ENCODE results near the gene PHOSPHO2. TPM values are rescaled to one million over a fixed set of nuclear protein-coding genes. Genes with fewer than 3 reads are reported as not detected.

PHOSPHO2 gene
- total and polyA plus RNA-seq, 9 of the 15 experiments (the other 6 are each of a cell fraction or from before 2014, with no cell fraction given) = 7.8 to 19.1 (median 11.7) TPM

GRCh38 chr2:169711751-169712509 lies 17.7 kb downstream of the PHOSPHO2 start (continued):
- TF ChIP-seq FOXP4 (CRISPR knock-in tag; IDR thresholded peaks at IDR 0.05; ENCODE audit: borderline replicate concordance) = no peak
- no peak for TF ChIP-seq ZBTB7A (IDR thresholded peaks at IDR 0.05; ENCODE audit: borderline replicate concordance, control insufficient read depth, low read depth, low read length)
- TF ChIP-seq ELF1 (tag; IDR thresholded peaks at IDR 0.05) = no peak
- TF ChIP-seq ARID3B (CRISPR knock-in tag; IDR thresholded peaks at IDR 0.05; ENCODE audit: borderline replicate concordance) = peak; percentile 96; the same call in 1 of the 2 replicates
- no peak for TF ChIP-seq ZBTB8A (IDR thresholded peaks at IDR 0.05; ENCODE audit: partially characterized antibody)
- no peak for TF ChIP-seq COPS2 (conservative IDR thresholded peaks at IDR 0.05)
- 0 out of 2 replicates have a peak, but pooled peaks have one; percentile 13 for TF ChIP-seq MBD2 (IDR thresholded peaks at IDR 0.05; ENCODE audit: borderline replicate concordance, low read depth)
- TF ChIP-seq CBFB (CRISPR knock-in tag; IDR thresholded peaks at IDR 0.05) = no peak
- no peak for TF ChIP-seq GTF2B (IDR thresholded peaks at IDR 0.05; ENCODE audit: extremely low read depth, insufficient read length)
- TF ChIP-seq ELF2 (CRISPR knock-in tag; IDR thresholded peaks at IDR 0.05) = peak; percentile 66
- TF ChIP-seq FOXA3 (CRISPR knock-in tag; conservative IDR thresholded peaks at IDR 0.05 in 1 of 2, IDR thresholded peaks at IDR 0.05 in 1 of 2) = peak in 1 of 2 experiments; percentile 79; a peak in 2 of 4 replicates
- TF ChIP-seq BRD9 (IDR thresholded peaks at IDR 0.05; ENCODE audit: low read depth, partially characterized antibody) = no peak
- no peak for TF ChIP-seq USF1 (CRISPR knock-in tag; IDR thresholded peaks at IDR 0.05)
